Limb (tissue), 2 donors: ENCODE data around the gene HOXC6.
A peak's percentile ranks its signal among the peaks of the same experiment; 100 is the strongest.

ENCODE experiments used
- DNase-seq, 2 donors: peaks; one replicate each; pipeline ENCODE4 v3.0.0-alpha.2; 2016; ENCODE audit errors: extremely low spot score in 2 of 2

HOXC6 gene

DNA sequence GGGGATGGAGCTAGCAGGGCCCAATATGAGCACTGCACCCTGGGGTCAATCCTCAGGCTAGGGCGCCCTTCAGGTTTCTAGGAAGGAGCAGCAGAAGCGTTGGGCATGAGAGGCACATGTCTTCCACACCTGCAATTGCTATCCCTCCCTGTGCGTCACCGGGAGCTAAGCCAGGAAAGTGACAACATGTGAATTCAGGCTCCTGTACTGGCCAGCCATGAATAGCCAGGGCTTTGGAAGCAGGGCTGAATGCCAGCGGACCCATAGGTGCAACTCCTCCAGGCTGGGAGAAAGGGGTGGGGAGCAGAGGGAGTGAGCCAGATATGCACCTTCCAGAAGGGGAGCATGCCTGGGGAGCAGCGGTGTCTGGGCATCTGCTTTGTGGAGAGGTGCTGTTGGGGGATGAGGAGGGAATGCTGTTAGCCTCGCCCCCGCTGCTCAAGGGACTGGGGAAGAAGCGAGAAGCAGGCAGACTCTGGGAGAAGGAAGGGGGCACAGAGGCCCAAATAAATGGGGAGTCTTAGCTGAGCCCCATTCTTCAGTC, 10.7 kb downstream of the HOXC6 start:
- peak in 1 of 2 donors; percentile 69 for DNase-seq

DNA sequence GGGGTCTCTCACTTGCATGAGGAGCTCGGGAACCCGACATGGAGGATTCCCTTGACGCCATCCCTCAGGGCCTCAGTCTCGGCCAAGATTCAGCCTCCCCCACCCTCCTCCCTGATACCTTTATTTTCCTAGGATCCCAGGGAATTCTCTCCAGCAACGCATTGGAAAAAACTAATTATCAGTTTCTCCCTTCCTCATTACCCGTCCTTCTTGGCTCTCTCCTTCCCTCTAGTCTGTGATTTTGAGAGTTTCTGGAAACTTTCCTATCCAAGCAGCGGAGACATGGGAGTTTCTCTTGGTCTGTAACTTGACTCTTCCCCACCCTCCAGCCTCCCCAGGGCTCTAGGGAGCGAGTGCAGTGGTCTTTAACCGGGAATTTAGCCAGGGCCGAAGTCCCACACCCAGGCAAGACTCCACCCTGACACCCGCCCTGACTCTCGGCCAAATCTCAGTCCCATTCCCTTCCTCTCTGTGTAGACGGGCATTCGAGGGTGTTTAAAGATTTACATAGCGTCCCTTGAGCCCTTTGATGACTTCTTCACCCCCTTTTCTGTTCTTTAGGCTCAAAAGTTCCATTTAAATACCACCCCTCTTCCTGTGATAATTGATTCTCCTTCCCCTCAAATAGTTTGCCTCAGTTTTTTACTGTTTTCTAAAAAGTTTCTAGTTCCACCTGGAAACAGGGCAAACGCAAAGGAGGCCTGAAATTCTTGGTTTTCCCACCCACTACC, 11.3 kb downstream of the HOXC6 start:
- DNase-seq, result peak; percentile 72 to 80

DNA sequence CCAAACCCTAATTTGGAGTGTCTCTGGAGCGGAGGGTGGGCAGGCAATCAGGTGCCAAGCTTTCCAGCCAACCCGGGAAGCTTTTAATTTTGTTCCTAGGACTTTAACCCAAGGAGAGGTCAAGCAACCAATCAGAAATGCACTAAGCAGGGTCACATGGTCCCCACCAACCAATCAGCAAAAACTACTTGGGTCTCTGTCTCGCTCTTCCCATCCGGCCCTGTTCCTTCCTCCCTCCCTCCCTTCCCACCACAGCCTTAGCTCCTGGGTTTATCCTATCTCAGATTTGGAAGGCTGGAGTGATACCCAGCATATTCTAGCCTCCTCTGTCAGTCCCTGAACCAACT, 11.9 kb downstream of the HOXC6 start:
- peak in 1 of 2 donors; percentile 56 for DNase-seq

DNA sequence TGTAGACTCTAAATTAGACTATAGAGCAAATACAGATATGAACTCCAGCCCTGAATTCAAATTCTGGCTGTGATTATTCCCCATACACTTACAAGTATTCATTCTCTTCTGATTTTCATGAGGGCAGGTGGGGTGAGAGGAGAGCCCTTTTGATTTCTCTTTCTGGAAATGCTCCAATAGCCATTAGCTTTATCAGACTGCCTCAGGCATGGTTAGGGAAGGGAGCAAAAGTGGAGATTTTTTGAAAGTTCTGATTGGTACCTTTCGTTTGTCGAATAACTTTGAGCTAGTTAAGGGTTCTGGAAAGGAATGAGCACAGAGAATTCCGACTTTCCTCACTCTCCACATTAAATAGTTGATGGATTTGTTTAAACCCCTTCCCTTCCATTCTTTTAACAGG, 12.4 kb downstream of the HOXC6 start:
- no peak for DNase-seq

DNA sequence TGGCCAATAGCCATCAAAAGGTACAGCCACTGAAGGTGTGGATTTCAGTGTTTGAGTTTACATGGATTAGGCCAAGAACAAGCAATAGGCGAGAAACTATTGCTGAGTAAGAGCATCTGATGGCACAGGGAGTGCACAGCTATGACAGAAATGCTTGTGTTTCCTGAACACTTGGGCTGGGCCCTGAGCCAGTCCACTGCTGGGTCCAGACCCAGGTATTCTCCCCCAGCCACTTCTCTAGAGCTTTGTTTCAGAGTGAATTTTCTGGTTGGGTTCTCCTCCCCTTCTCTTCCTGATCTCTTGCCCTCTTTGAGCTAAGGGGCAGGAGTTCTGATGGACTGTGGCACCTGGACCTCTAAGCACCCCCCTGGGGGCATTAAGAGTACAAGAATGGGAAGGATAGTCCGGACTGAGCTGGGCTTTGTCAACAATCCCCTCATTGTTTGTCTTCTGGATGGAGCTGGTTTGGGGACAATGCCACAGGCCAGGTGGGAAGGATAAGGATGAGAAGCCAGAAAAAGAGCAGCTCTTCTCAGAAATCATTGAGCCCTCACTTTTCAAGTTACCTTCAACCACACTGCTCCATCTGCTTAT, 13.0 kb downstream of the HOXC6 start:
- DNase-seq, result no peak

DNA sequence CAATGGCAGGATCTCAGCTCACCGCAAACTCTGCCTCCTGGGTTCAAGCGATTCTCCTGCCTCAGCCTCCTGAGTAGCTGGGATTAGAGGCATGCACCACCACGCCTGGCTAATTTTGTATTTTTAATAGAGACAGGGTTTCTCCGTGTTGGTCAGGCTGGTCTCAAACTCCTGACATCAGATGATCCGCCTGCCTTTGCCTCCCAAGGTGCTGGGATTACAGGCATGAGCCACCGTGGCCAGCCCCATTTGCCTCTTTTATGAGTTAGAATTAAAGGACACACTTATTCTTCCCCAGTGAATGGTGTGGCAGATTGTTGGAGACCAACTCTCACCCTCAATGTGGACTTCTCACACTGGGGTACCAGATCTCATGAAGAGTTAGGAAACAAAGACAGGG, 13.8 kb downstream of the HOXC6 start:
- DNase-seq, result peak in 1 of 2 donors; percentile 14

DNA sequence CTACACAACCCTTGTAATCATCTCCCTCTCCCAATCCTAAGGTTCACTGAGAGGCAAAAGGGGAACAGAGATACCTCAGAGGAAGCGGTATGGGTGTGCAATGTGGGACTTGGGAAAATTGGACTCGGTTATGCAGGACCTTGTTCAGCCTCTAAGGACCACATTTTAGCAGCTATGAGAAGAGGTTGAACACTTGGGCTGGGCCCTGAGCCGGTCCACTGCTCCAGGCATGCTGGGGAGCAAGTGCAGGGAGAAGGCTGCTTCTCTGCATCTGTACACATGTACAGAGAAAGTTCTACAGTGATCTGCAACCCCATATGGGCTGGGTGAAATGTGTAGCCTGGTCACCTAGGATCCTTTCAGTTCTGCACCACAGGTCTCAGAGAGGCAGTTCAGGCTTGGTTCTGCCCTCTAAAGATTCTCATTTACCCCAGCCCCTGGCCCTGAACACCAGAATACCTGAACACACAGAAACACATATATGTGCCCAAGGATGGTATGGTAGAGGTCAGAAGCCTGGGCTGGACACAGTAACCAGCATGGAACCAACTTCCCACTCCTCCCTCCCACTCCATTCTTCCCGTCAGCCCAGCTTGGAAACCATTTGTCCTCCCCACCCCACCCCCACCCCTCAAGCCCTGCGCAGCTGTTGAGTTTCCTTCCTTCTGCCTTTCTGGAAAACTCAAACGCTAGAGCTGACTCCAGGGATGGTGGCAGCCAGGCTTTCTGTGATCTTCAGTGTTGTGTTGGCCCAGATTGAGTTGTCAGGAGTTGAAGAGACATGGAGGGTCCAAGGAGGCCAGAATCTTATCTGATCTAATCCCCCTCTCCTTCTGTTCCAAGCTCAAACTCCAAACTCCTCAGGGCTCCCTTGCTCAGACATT, 15.0 kb downstream of the HOXC6 start:
- peak in 1 of 2 donors; percentile 64 for DNase-seq

DNA sequence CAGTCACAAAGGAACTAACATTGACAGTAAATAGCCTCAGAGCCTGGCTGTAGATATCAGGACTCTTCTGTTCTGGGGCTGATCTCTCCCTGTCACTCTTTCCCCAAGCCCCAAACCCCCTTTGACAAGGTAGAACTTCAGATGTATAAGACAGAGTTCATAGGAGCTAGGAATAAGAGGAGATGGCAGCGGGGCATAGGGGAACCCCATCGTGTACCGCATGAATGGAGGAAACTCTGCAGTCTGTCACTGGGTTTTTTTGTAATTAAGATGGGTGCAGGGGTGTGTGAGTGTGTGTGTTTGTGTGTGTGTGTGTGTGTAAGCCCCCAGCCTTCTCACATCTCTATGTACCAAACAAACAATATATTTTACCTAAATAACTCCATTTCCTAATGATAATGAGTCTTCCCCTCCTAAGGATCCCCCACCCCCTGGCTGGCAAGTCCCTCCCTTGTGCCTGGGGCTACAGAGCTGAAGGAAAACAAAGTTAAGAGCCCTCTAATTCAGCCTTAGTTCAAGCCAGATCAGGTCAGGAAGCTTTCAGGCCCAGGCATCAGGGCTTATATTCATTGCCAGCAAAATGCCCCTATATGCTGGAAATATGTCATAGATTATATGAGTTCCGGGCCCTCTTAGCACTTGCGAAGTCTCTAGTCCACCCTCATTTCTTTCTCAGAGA, 16.3 kb downstream of the HOXC6 start:
- DNase-seq, result no peak

DNA sequence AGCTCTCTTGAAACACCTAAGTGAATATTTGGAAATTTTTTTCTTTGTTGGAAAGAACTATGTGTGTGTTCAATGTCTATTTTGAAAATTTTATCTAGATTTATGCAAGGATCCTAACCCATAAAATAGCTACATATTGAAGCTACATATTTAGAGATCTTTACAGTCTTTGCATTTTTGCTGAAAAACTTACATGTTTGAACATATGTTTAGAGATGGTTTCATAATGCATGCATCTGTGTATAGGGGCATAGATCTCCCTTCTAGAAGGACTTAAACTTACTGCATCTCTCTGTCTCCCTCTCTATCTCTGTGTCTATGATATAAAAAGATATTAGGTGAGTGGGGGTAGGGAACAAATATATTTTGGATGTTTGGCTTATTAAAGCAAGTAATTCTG, 17.2 kb downstream of the HOXC6 start:
- no peak for DNase-seq

DNA sequence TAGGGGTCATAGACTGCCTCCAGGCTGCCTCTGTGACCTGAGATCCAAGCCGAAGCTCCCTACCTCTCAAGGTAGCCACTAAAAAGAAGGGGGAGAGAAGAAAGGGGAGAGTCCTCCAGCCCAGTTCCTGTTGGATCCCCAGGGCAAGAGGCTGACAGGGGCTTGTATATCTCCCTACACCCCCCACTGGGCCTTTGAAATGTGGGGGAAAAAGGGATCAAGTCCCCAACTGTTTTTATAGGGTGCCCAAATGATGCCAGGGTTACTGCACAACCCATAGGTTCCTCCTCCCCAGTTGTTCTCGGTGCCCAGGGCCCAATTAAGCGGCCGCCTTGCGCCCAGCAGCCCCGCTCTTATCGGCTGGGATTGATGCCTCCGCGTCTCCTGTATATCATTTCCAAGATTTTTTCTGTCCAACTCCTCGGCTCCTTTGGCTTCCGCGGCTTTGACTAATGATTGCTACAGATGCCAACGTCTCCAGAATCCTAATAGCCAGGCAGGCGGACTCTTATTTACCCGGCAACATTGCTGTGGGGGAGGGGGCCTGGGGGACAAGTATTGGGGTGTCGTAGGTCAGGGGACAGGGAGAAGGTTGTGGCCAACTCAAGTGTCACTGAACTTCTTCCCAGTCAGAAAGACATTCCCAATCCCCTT, 17.8 kb downstream of the HOXC6 start:
- peak in 1 of 2 donors; percentile 45 for DNase-seq

DNA sequence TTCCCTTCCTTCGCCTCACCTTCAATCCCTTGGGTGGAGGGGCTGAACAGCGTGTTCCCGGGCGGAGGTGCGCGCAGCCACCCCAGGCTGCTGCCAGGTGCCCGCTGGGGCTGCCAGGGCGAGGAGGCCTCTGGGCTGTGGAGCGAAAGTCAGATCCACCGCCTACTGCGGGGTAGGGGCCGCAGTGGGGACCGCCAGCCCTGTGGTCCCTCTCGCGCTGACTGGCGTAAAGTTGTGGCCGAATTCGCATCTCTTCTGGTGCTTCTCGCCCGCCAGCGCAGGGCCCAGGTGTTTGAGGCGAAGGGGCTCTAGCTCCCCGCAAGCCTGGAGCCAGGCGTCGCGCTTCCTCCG, 18.5 kb downstream of the HOXC6 start:
- no peak for DNase-seq

DNA sequence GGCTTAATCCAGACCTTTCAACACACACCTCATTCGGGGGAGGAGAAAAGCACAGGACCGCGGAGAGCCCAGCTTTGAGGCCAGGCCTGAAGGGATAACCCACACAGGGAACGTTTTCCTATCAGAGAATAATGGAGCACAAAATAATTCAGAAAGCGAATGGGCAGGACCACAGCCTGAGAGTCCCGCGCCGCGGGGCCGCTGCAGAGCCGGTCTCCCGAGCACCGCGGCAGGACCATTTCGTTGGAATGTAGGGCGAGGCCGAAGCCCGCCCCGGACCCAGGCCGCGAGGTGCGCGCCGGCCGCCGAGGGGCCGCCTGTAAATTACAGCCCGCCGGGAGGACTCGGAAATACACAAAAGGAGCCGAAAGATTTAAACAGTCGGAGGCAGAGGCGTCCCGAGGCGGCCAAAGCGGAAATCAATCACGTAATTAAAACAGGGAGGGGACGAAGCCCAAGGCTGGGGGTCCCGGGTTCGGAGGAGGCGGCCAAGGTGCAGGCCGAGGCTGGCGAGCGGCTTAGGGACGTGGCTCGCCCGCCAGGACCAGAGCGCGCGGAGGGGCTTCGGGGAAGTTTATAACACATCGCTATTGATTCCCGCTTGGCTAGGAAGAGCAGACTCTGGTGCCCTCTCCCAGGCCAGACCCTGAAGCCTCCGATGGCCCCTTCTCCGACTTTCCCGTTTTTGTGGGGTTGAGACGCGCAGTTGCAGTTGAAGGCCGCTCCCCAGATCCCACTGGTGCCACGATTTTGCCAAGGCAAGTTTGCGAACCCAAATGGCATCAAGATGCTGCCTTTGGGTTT, 19.1 kb downstream of the HOXC6 start:
- DNase-seq, result peak in 1 of 2 donors; percentile 58

DNA sequence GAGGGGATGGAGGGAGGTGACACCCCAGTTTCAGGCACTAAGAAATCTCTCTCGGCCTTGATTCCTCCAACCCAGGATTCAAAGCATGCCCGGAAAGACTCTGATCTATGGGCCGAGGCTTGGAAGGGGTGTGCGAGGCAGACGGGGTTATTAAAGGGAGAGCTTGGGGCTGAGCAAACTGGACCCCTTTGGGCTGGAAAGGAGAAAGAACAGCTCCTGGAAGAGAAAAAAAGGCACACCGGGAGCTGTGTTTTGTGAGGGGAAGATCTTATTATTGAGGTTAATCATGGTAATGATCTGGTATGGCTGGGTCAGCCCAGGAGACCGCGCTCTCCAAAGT, 19.7 kb downstream of the HOXC6 start:
- DNase-seq, result no peak

DNA sequence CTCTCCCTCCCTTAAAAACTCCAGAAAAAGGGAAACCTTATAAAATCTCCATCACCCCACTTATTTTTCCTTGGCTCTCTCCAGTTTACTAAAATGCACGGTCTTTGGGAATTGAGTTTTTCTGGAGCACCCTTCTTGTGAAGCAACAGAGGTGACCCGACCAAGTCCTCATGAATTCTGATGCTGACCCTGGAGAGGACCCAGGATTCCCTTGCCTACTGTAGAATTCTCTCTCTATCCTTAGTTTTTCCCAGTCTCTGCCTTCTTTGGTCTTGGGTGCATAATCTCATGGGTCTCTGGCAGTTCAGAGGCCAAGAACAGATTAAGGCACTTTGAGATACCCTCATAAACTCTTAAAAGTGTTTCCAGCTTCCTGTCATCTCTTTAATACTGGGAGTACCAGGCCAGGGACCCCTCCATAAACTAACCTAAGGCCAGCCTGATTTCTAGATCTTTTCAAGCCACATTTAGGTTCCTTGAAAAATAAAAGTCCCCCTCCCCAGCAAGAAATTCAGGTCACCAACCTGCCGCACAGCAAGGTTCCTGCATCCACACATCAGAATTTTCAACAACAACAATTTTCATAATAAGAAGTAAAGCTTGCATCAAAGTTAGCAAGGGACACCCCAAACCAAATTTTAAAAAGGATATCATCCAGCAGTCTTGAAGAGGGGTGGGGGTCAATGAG, 20.3 kb downstream of the HOXC6 start:
- DNase-seq, result no peak

DNA sequence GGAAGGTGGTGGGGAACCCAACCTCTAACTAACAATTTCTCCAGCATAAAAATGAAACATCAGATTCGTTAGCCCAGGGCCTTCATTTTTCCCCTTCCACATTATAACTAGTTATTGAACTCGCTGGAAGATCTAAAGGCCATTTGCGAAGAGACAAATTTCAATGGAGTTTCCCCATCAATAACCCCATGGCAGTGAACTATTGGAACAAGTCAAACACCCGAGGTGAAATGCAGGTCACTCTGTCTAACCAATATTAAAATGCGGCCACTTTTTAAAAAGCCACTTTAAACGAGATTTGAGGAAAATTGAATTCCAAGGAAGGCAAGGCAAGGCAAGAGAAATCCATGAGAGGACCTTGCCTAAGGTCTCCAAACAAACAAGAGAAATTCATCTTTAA, 20.9 kb downstream of the HOXC6 start:
- DNase-seq, result no peak

DNA sequence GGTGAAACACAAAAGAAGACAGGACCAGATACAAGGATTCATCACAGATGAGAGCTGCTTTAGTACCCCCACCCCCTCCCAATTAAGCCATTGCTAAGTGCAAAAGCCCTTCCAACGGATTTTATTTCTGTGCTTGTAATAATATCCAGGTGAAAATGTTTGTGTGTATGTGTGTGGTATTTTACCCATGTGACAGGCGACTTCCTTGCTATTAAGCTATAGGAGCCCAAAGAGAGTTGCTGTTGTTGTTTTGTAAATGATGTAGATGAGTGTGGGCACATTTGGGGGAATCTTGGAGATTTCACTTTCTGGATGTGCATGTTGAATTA, 22.2 kb downstream of the HOXC6 start:
- no peak for DNase-seq

DNA sequence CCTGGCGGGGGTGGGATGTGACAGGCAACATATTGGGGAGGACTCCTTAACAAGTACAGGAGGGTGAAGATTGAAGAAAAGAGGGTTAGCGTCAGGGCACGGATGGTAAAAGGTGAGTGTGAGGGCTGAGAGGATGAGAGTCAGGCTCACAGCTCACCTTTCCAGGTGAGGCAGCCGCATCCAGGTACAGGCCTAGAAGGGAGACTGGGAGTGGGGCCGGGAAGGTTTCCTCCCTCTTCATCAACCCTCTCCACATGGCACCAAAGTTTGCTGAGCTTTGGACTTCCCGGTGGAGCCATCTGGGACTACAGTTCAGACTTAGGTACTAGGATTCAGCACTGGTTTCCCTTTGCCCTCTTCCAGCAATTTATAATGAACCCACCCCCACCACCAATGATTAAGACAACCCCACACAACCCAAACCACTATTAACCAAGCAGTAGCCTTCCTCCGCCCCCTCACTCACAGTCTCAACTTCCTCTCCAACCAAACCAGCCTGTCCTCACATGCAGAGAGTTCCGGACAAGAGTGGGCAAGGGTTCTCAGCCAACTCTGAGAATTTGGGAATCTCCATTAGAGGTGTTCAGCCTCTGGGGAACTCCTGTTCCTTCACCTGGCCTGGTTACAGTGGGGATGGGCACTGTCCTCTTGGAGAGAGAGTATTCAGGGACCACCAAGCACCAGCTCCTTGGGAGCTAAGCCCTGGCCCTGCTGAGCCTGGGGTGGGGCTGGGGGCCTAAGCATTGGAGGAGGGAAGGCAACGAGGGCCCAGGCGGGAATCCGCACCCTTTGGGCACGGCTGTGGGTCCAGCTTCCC, 23.0 kb downstream of the HOXC6 start:
- DNase-seq, result no peak

DNA sequence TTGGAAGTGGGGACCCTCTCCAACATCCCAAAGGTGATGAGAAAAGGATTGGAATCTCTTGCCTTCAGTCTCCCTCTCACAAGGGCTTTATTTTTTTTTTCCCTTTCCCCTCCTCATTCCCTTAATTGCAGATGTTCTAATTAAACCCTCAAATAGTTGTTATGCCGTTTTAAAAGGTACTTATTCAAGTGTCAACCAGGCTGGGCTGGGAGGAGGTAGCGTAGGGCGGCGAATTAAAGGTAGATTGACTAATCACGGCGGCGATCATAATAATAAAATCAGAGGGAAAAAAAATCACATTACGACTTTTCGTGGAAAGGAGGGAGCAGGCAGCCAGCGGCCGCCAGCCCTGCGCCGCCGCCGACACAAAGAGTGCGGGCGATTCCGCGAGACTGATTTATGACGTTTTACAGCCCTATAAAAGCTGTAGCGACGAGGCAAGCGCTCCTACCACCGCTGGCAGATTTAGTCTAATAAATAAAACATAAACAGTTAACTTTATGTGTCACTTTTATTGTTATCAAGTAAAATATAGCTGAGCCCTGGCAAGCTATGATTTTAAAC, 23.7 kb downstream of the HOXC6 start:
- DNase-seq, result peak in 1 of 2 donors; percentile 72
